ENCODE measurements around the gene NOC2L. TPM values are rescaled to one million over a fixed set of nuclear protein-coding genes. Genes with fewer than 3 reads are reported as not detected.
"Not testable (repeated sequence)": the region's sequence is repeated elsewhere in the genome, so short reads cannot be mapped to it uniquely, and the experiment has no call there.

Gene NOC2L
- total RNA-seq, 1 donor = 76.9 TPM

- DNase-seq (ENCODE audit: low read depth) = no peak
- H3K4me3 ChIP-seq (ENCODE audit: low read depth, low read length) = peak overlapping the region; percentile 58
- TF ChIP-seq, protein P1, sequence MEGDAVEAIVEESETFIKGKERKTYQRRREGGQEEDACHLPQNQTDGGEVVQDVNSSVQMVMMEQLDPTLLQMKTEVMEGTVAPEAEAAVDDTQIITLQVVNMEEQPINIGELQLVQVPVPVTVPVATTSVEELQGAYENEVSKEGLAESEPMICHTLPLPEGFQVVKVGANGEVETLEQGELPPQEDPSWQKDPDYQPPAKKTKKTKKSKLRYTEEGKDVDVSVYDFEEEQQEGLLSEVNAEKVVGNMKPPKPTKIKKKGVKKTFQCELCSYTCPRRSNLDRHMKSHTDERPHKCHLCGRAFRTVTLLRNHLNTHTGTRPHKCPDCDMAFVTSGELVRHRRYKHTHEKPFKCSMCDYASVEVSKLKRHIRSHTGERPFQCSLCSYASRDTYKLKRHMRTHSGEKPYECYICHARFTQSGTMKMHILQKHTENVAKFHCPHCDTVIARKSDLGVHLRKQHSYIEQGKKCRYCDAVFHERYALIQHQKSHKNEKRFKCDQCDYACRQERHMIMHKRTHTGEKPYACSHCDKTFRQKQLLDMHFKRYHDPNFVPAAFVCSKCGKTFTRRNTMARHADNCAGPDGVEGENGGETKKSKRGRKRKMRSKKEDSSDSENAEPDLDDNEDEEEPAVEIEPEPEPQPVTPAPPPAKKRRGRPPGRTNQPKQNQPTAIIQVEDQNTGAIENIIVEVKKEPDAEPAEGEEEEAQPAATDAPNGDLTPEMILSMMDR (IDR thresholded peaks at IDR 0.05; ENCODE audit: insufficient read depth, low read depth, low read length) = no peak
Observed at GRCh38 chr1:998745-998994, 39.6 kb upstream of the NOC2L start.

DNA sequence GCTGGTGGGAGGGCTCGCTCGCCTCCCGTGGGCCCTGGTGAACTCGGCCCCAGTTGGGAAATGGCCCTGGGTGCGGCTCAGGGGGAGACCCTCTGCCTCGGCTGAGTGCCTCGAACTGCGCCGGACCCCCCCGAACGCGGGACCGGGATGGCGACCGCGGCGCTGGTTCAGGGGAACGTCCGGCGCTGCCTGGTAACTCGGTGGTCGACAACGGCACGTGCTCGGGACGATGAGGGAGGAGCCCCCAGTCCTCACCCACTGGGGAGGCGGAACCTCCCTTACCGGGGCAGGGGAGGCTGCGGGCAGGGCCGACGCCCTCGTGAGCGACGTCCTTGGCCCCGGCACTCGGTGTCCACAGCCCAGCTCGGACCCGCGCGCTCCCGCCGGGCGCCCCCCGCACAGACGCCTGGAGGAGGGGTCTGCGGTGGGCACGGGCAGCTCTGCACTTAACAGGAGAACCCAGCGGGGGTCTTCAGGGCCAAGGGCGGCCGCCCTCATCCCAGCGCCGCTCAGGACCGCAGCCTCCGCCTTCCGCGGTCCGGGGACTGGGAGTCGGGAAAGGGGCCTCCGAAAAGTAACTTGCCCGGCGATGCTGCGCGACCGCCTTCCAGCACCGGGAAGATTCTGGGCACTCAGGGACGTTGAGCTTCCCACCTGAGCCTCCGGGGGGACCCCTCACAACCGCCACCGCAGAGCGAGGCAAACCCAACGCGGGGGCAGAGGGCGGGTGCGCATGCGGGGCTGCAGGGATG is 39.1 kb upstream of the NOC2L start:
- DNase-seq (ENCODE audit: low read depth) = no peak
- peak overlapping the region; percentile 25 for H3K4me3 ChIP-seq (ENCODE audit: low read depth, low read length)
- TF ChIP-seq, protein P1 (IDR thresholded peaks at IDR 0.05; ENCODE audit: insufficient read depth, low read depth, low read length) = no peak

DNA sequence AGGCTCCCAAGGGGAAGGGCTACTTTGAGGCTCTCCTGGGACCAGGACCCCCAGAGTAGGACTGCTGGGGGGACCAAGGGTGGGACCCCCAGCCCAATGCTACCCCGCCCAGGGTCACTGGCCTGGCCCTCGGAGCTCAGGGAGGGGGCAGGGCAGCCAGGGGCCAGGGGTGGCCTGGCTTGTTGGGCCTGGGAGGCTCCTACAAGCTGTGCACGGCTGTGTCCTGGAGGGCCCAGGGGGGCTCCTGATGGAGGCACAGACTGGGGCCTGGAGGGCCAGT is 38.6 kb upstream of the NOC2L start:
- no peak for DNase-seq (ENCODE audit: low read depth)
- no peak overlapping the region for H3K4me3 ChIP-seq (ENCODE audit: low read depth, low read length)
- TF ChIP-seq, protein P1 (IDR thresholded peaks at IDR 0.05; ENCODE audit: insufficient read depth, low read depth, low read length) = no peak

GRCh38 chr1:996851-997712 is 38.0 kb upstream of the NOC2L start:
- DNase-seq (ENCODE audit: low read depth) = no peak
- TF ChIP-seq, protein P1 (IDR thresholded peaks at IDR 0.05; ENCODE audit: insufficient read depth, low read depth, low read length) = no peak
- no peak overlapping the region for H3K4me3 ChIP-seq (ENCODE audit: low read depth, low read length)

- TF ChIP-seq, protein P1 (IDR thresholded peaks at IDR 0.05; ENCODE audit: insufficient read depth, low read depth, low read length) = no peak
- H3K4me3 ChIP-seq (ENCODE audit: low read depth, low read length) = no peak overlapping the region
- DNase-seq (ENCODE audit: low read depth) = no peak
Observed at GRCh38 chr1:995665-996633, 36.9 kb upstream of the NOC2L start.

DNA sequence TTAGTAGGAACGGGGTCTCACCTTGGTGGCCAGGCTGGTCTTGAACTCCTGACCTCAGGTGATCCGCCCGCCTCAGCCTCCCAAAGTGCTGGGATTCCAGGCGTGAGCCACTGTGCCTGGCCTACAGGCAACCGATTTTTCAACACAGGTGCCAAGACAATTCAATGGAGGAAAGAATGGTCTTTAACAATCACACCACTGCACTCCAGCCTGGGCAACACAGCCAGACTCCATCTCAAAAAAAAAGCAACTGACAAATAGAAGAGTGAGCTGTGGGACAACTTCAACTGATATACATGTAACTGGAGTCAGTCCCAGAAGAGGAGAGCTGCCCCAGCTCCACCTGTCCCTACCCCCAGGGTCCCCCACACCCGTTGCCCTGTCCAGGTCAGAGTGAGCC is 35.5 kb upstream of the NOC2L start:
- DNase-seq (ENCODE audit: low read depth); H3K4me3 ChIP-seq (ENCODE audit: low read depth, low read length): not testable (repeated sequence)

Measured in fibroblast of villous mesenchyme (primary cell).